Fibroblast of skin of left quadriceps (primary cell): ENCODE measurements around the gene DDAH1.
A peak's percentile ranks its signal among the peaks of the same experiment; 100 is the strongest.

Experiments used
- DNase-seq, 2 experiments: peaks; one replicate each; pipeline ENCODE4 v3.0.0-alpha.2; 2013; ENCODE audit warnings: low read depth in 2 of 2

The DDAH1 gene

GRCh38 chr1:85440612-85441011, 24.3 kb downstream of the DDAH1 start:
- DNase-seq: no peak

GRCh38 chr1:85438353-85438752, 26.6 kb downstream of the DDAH1 start:
- no peak for DNase-seq

- DNase-seq: no peak
These were observed 27.8 kb downstream of the DDAH1 start for GRCh38 chr1:85437139-85437538.

GRCh38 chr1:85433096-85433495, 31.9 kb downstream of the DDAH1 start:
- no peak for DNase-seq

GRCh38 chr1:85428471-85429089, 36.4 kb downstream of the DDAH1 start:
- no peak for DNase-seq

- no peak for DNase-seq
These were observed 37.1 kb downstream of the DDAH1 start for GRCh38 chr1:85427849-85428248.

- no peak for DNase-seq
These were observed 37.6 kb downstream of the DDAH1 start for GRCh38 chr1:85427331-85427730.

GRCh38 chr1:85421179-85421578, 43.8 kb downstream of the DDAH1 start:
- DNase-seq: no peak

GRCh38 chr1:85420199-85420598, 44.8 kb downstream of the DDAH1 start:
- no peak for DNase-seq

GRCh38 chr1:85417876-85418275, 47.1 kb downstream of the DDAH1 start:
- no peak for DNase-seq

GRCh38 chr1:85417017-85417416, 47.9 kb downstream of the DDAH1 start:
- DNase-seq: no peak

GRCh38 chr1:85413169-85413568, 51.8 kb downstream of the DDAH1 start:
- peak; percentile 25 for DNase-seq

GRCh38 chr1:85411567-85412305, 53.2 kb downstream of the DDAH1 start:
- no peak for DNase-seq

GRCh38 chr1:85409516-85409915, 55.4 kb downstream of the DDAH1 start:
- no peak for DNase-seq

- no peak for DNase-seq
These were observed 57.1 kb downstream of the DDAH1 start for GRCh38 chr1:85407746-85408377.

GRCh38 chr1:85406887-85407533, 57.9 kb downstream of the DDAH1 start:
- DNase-seq: peak; percentile 69 to 70

- DNase-seq: no peak
These were observed 58.9 kb downstream of the DDAH1 start for GRCh38 chr1:85406081-85406480.

- DNase-seq: no peak
These were observed 60.6 kb downstream of the DDAH1 start for GRCh38 chr1:85404408-85404807.

- DNase-seq: peak; percentile 42 to 52
These were observed 66.4 kb downstream of the DDAH1 start for GRCh38 chr1:85398391-85399064.

GRCh38 chr1:85397490-85398032, 67.4 kb downstream of the DDAH1 start:
- no peak for DNase-seq

GRCh38 chr1:85396194-85396593, 68.8 kb downstream of the DDAH1 start:
- no peak for DNase-seq

- DNase-seq: no peak
These were observed 70.8 kb downstream of the DDAH1 start for GRCh38 chr1:85394130-85394529.
